ENCODE results near the gene ADAT2. TPM values are rescaled to one million over a fixed set of nuclear protein-coding genes. Genes with fewer than 3 reads are reported as not detected.

Gene ADAT2
- total RNA-seq, 4 donors from 2014 or later: 3.5 to 12.0 (median 6.7) TPM

DNA sequence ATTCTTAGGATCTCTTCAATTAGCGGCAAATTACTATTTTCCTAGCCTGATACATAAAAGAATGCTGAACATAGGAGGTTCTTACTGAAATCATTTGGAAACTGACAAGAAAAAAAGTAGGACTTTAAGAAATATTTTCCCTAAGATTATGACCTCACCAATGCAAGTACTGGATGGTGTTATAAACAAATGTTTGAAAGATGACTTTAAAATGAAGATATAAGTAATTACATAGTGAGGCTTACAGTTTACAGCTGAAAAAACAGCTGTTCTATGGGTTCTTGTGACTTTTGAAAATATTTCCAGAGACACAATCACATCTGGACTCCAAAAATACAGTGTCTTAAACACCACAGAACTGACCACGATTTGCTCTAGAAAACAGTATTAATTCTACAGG lies 64.9 kb downstream of the ADAT2 start:
- H3K27ac ChIP-seq: no peak overlapping the region
- H3K9me3 ChIP-seq: peaks cover 0 to 4% (median 0%) of the 10 kb centered on the region in 3 donors
- H3K4me1 ChIP-seq: no peaks in the 10 kb centered on the region
- no peak for DNase-seq
- no peak overlapping the region for H3K4me3 ChIP-seq
- no peaks in the 10 kb centered on the region for H3K27me3 ChIP-seq
- no peaks in the 10 kb centered on the region for H3K36me3 ChIP-seq
- TF ChIP-seq POLR2A (IDR thresholded peaks at IDR 0.05): no peak
- TF ChIP-seq, protein P1, sequence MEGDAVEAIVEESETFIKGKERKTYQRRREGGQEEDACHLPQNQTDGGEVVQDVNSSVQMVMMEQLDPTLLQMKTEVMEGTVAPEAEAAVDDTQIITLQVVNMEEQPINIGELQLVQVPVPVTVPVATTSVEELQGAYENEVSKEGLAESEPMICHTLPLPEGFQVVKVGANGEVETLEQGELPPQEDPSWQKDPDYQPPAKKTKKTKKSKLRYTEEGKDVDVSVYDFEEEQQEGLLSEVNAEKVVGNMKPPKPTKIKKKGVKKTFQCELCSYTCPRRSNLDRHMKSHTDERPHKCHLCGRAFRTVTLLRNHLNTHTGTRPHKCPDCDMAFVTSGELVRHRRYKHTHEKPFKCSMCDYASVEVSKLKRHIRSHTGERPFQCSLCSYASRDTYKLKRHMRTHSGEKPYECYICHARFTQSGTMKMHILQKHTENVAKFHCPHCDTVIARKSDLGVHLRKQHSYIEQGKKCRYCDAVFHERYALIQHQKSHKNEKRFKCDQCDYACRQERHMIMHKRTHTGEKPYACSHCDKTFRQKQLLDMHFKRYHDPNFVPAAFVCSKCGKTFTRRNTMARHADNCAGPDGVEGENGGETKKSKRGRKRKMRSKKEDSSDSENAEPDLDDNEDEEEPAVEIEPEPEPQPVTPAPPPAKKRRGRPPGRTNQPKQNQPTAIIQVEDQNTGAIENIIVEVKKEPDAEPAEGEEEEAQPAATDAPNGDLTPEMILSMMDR (IDR thresholded peaks at IDR 0.05): no peak
- WGBS, 2 donors: 71 to 74% methylated on average over 2 of the region's 2 CpGs
- intact Hi-C loops (cut with DNase I): no loop called here

DNA sequence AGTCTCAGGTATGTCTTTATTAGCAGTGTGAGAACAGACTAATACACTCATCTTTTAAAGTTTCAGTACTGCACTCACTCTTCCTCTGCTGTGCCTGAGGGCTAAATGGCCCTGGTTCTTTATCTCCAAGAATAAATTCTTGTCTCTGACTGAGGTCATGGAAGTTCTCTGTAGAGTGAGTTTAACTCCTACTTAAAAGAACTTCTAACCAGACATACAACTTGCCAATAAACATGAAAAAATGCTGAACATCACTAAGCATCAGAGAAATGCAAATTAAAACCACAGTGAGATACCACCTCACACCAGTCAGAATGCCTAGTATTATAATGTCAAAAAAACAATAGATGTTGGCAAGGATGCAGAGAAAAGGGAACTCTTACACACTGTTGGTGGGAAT lies 73.6 kb downstream of the ADAT2 start:
- Histone ChIP-seq H3K4me1 (no peaks in the 10 kb centered on the region), H3K36me3 (no peaks in the 10 kb centered on the region), H3K27me3 (no peaks in the 10 kb centered on the region), H3K9me3 (no peaks in the 10 kb centered on the region), H3K4me3 (no peak overlapping the region), H3K27ac (no peak overlapping the region)
- TF ChIP-seq, protein P1 (IDR thresholded peaks at IDR 0.05): no peak
- no peak for TF ChIP-seq POLR2A (IDR thresholded peaks at IDR 0.05)
- no peak for DNase-seq
- intact Hi-C loops (cut with DNase I): no loop called here

DNA sequence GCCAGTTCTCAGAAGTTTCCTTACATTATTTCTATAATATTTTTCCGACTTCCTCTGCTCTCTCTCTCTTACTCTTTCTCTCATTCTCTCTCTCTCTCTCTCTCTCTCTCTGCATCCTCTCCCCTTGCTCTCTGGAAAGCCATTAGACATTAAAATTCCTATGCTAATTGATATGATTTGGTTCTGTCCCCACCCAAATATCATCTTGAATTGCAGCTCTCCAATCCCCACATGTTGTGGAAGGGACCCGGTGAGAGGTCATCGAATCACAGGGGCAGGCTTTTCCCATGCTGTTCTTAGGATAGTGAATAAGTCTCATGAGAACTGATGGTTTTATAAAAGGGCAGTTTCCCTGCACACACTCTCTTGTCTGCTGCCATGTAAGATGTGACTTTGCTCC lies 74.1 kb downstream of the ADAT2 start:
- H3K27ac ChIP-seq: no peak overlapping the region
- 75 to 93% methylated on average over 1 to 2 of the region's 3 CpGs for WGBS, 2 donors
- no peak for TF ChIP-seq POLR2A (IDR thresholded peaks at IDR 0.05)
- TF ChIP-seq, protein P1 (IDR thresholded peaks at IDR 0.05): no peak
- no peaks in the 10 kb centered on the region for H3K9me3 ChIP-seq
- intact Hi-C loops (cut with DNase I): no loop called here
- H3K4me1 ChIP-seq: no peaks in the 10 kb centered on the region
- H3K36me3 ChIP-seq: no peaks in the 10 kb centered on the region
- H3K27me3 ChIP-seq: no peaks in the 10 kb centered on the region
- no peak for DNase-seq
- H3K4me3 ChIP-seq: no peak overlapping the region

DNA sequence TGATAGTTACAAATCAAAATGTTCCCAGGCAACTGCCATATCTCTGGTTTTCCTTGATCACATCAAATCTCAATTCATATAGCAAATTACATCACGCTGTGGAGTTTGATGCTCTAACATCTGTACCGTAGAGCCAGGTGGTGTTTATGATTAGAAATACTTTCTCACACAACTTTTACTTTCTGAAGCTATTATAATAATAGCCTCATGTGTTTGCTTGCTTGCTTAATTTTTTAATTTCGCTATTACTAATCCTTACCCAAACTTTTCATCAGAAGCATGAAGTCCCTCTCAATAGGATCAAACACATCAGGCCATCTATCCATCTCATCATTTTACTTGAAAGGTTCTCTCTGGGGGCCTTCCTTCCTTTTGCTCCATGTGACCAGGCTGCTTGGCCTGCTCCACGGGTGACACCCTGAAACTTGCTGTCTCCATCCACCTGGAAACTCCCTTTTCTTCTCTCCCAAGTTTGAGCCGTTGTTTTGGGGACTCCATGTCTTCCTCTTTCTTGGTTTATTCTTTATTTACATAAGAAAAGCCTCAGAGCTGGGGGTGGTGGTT lies 75.4 kb downstream of the ADAT2 start:
- Histone ChIP-seq H3K27me3 (no peaks in the 10 kb centered on the region), H3K36me3 (no peaks in the 10 kb centered on the region), H3K4me1 (no peaks in the 10 kb centered on the region), H3K9me3 (no peaks in the 10 kb centered on the region), H3K27ac (no peak overlapping the region), H3K4me3 (no peak overlapping the region)
- TF ChIP-seq POLR2A (IDR thresholded peaks at IDR 0.05): no peak
- TF ChIP-seq, protein P1 (IDR thresholded peaks at IDR 0.05): no peak
- intact Hi-C loops (cut with DNase I): no loop called here
- DNase-seq: no peak
- 67 to 82% methylated on average over 5 of the region's 5 CpGs for WGBS, 2 donors

DNA sequence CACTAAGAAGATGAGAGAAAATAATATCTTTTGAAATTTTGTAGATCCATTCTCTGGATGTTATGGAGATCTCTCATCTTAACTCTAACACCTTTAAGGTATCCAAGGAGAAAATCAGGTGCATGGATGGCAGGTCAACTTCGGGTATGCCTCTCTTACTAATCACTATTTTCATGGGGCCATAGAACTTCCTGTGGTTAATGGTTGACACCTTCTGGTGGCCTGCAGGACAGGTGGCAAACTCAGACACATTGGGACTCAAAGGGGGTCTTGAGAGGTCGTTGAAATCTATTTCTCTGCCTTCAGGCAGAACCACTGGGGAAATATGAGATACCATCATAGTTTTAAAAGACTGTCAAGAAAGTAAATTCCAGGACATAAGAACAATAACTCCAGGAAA lies 76.5 kb downstream of the ADAT2 start:
- no peak for DNase-seq
- H3K4me1 ChIP-seq: no peaks in the 10 kb centered on the region
- H3K36me3 ChIP-seq: no peaks in the 10 kb centered on the region
- intact Hi-C loops (cut with DNase I): no loop called here
- no peaks in the 10 kb centered on the region for H3K9me3 ChIP-seq
- WGBS, 2 donors: 46 to 54% methylated on average over 2 of the region's 2 CpGs
- no peaks in the 10 kb centered on the region for H3K27me3 ChIP-seq
- no peak overlapping the region for H3K4me3 ChIP-seq
- TF ChIP-seq, protein P1 (IDR thresholded peaks at IDR 0.05): no peak
- TF ChIP-seq POLR2A (IDR thresholded peaks at IDR 0.05): no peak
- H3K27ac ChIP-seq: no peak overlapping the region

Small RNA genes lying within 50 kb of the gene (small RNA-seq; reads per million reads assigned to genes)
- 0 to 0.36 (median 0.22) reads per million in 4 donors for gene RNA5SP221

Other genes with a start within 250 kb of the ADAT2 start
- 10 to 100 TPM; 17.6 to 27.9 (median 22.3) TPM for gene PEX3, start 110 bp upstream of the ADAT2 start, total RNA-seq
- gene FUCA2, start 61.0 kb upstream of the ADAT2 start, total RNA-seq: 10 to 100 TPM; 10.5 to 21.6 (median 18.4) TPM
- gene PHACTR2, start 227.3 kb upstream of the ADAT2 start, total RNA-seq: 10 to 100 TPM; 25.1 to 76.9 (median 45.1) TPM